WTC11 (cell line): ENCODE measurements around the gene TUB. TPM values are rescaled to one million over a fixed set of nuclear protein-coding genes. Genes with fewer than 3 reads are reported as not detected.

Source experiments
- ATAC-seq: fragments of 200-7000 bp; cut with Tn5 transposase; 2 replicates; pipeline ENCODE4 v1.10.0; 2021; ENCODE audit warnings: mild to moderate bottlenecking, moderate library complexity
- CTCF ChIA-PET: fragments of 300-600 bp; sonication (Branson Sonifier 250); formaldehyde crosslinking; loops from one replicate; lab custom pipeline; 2021; ENCODE audit warnings: antibody characterized with exemption; lab: Charles Lee
- POLR2A ChIA-PET: fragments of 350-600 bp; sonication (Branson Sonifier 250); formaldehyde crosslinking; loops from one replicate; lab custom pipeline; 2021; ENCODE audit warnings: antibody characterized with exemption; lab: Charles Lee
- DNase-seq: peaks from one replicate; pipeline ENCODE4 v3.0.0; 2021; ENCODE audit warnings: low spot score
- H3K27ac Mint-ChIP-seq: 2 replicates; pipeline ENCODE4 v1.8.0; 2021; ENCODE audit warnings: mixed read lengths
- H3K27me3 Mint-ChIP-seq: 2 replicates; pipeline ENCODE4 v1.8.0; 2021; ENCODE audit warnings: low read depth, mild to moderate bottlenecking, moderate library complexity, mixed read lengths
- H3K36me3 Mint-ChIP-seq: 2 replicates; pipeline ENCODE4 v1.8.0; 2021; ENCODE audit warnings: mixed read lengths
- H3K4me1 Mint-ChIP-seq: 2 replicates; pipeline ENCODE4 v1.8.0; 2022; ENCODE audit warnings: mixed read lengths
- H3K4me3 Mint-ChIP-seq: 2 replicates; pipeline ENCODE4 v1.8.0; 2021; ENCODE audit warnings: mild to moderate bottlenecking, moderate library complexity, mixed read lengths
- H3K9me3 Mint-ChIP-seq: 2 replicates; pipeline ENCODE4 v1.8.0; 2021; ENCODE audit warnings: mixed read lengths
- ATF1 ChIP-seq: sonication (generic); formaldehyde crosslinking; IDR thresholded peaks from 2 replicates; pipeline ENCODE4 v1.8.1; 2023; ENCODE audit warnings: mild to moderate bottlenecking, moderate library complexity, missing genetic modification reagents
- CBFB ChIP-seq: sonication (generic); formaldehyde crosslinking; IDR thresholded peaks from 2 replicates; pipeline ENCODE4 v1.8.1; 2022; ENCODE audit warnings: mild to moderate bottlenecking, low read depth, missing genetic modification reagents
- ETV6 ChIP-seq: sonication (generic); formaldehyde crosslinking; IDR thresholded peaks from 2 replicates; pipeline ENCODE4 v1.8.1; 2022; ENCODE audit warnings: mild to moderate bottlenecking, missing genetic modification reagents
- FOXK1 ChIP-seq: sonication (generic); formaldehyde crosslinking; IDR thresholded peaks from 2 replicates; pipeline ENCODE4 v1.8.0; 2022; ENCODE audit warnings: mild to moderate bottlenecking, moderate library complexity, missing genetic modification reagents
- GTF2I ChIP-seq: fragments of 250-450 bp; sonication (Bioruptor Pico); conservative IDR thresholded peaks from 2 replicates; pipeline ENCODE4 v1.4.0; 2021; ENCODE audit warnings: mild to moderate bottlenecking
- MXD4 ChIP-seq: fragments of 250-450 bp; sonication (Bioruptor Pico); IDR thresholded peaks from 2 replicates; pipeline ENCODE4 v1.8.0; 2021; ENCODE audit warnings: mild to moderate bottlenecking, moderate library complexity, borderline replicate concordance
- NFATC4 ChIP-seq: fragments of 250-450 bp; sonication (Bioruptor Pico); IDR thresholded peaks from 2 replicates; pipeline ENCODE4 v1.9.0; 2021; ENCODE audit warnings: mild to moderate bottlenecking
- NR2C2 ChIP-seq: sonication (generic); formaldehyde crosslinking; IDR thresholded peaks from 2 replicates; pipeline ENCODE4 v1.8.0; 2022; ENCODE audit warnings: mild to moderate bottlenecking, missing genetic modification reagents
- TEAD4 ChIP-seq: sonication (generic); formaldehyde crosslinking; IDR thresholded peaks from 2 replicates; pipeline ENCODE4 v1.8.0; 2022; ENCODE audit warnings: mild to moderate bottlenecking, missing genetic modification reagents
- ZNF671 ChIP-seq: fragments of 250-450 bp; sonication (Bioruptor Pico); IDR thresholded peaks from 2 replicates; pipeline ENCODE4 v1.8.0; 2021; ENCODE audit warnings: mild to moderate bottlenecking
- total RNA-seq: library from RNA; stranded (reverse); gene quantifications from 3 replicates; pipeline ENCODE4 v1.2.3, GENCODE V29; 2021
- TF ChIP-seq, protein P1 (sequence below): sonication (generic); formaldehyde crosslinking; IDR thresholded peaks from 2 replicates; pipeline ENCODE4 v1.8.1; 2023; ENCODE audit warnings: mild to moderate bottlenecking, missing genetic modification reagents, moderate library complexity
- TF ChIP-seq, protein P2 (sequence below): fragments of 200-600 bp; IDR thresholded peaks from 2 replicates; pipeline ENCODE4 v1.8.0; 2022; ENCODE audit warnings: antibody characterized with exemption
- TF ChIP-seq, protein P3 (sequence below): sonication (generic); formaldehyde crosslinking; IDR thresholded peaks from 2 replicates; pipeline ENCODE4 v1.8.1; 2022; ENCODE audit warnings: low read depth, missing genetic modification reagents, borderline replicate concordance

TUB gene
- total RNA-seq, 1 experiment from 2014 or later: 32.1 TPM

DNA sequence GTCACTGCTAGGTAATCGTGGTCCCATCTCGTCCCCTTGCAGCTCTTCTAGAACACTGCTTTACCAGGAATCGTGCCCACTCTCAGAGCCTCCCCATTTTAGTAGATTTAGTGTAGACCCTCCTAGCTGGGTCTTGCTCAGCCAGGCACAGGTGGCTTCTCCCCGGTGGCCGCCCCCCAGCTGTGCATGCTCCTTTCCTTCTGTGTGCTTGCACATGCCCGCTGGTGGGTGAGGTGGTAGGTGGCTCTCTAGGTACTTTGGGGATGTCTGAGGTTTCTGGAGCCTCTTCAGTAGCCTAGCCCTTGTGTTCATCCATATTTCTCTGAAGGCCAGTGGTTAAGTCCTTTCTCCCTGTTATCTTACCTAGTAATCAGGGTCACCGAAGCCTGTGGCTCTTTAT lies 5.6 kb downstream of the TUB start:
- Mint-ChIP-seq H3K4me1 (peaks cover 58% of the 10 kb centered on the region), H3K4me3 (no peak overlapping the region), H3K36me3 (no peaks in the 10 kb centered on the region; the same call in 1 of the 2 replicates)
- POLR2A ChIA-PET: interaction anchor here (0.6 kb wide), 1 partner anchor 192 kb away, joined by 3 read pairs; no protein-coding TSS in a partner anchor
- CTCF ChIA-PET: interaction anchor here (0.8 to 10.3 kb wide), 11 partner anchors 14 to 99 kb away, joined by 3 to 278 read pairs (median 16); partner anchors contain the start of gene EIF3F
- no peak for DNase-seq
- no peak for TF ChIP-seq NFATC4
- TF ChIP-seq NR2C2 (CRISPR knock-in tag): no peak
- no peak for TF ChIP-seq TEAD4 (CRISPR knock-in tag)
- TF ChIP-seq, protein P1, sequence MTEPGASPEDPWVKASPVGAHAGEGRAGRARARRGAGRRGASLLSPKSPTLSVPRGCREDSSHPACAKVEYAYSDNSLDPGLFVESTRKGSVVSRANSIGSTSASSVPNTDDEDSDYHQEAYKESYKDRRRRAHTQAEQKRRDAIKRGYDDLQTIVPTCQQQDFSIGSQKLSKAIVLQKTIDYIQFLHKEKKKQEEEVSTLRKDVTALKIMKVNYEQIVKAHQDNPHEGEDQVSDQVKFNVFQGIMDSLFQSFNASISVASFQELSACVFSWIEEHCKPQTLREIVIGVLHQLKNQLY (CRISPR knock-in tag): no peak
- TF ChIP-seq MXD4 (CRISPR knock-in tag): no peak
- TF ChIP-seq ATF1: no peak
- TF ChIP-seq, all 79 proteins: peak for 0
- Mint-ChIP-seq H3K9me3 (no peaks in the 10 kb centered on the region), H3K27ac (no peak overlapping the region), H3K27me3 (peaks cover 9% of the 10 kb centered on the region)
- no peak for ATAC-seq

DNA sequence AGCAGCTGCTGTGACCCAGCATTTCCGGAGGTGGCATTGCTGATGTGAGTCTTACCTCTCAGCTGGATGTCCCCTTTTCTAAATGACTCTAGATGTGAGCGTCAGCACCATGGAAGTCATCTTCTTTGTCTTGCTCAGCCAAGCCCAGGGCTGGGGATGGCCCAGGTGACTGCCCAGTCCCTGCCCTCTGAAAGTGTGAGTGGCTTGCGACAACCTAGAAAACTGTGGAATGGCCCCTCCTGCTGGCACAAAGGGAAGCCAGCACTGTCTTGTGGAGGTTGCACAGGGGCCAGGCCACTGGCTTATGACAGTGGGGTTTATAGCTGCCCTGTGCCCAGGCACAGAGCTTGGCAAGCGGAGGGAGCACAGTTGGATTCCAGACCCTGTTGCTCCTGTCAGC lies 6.2 kb downstream of the TUB start:
- Mint-ChIP-seq H3K4me3 (no peak overlapping the region), H3K36me3 (peaks cover 5% of the 10 kb centered on the region), H3K27ac (no peak overlapping the region), H3K9me3 (no peaks in the 10 kb centered on the region), H3K4me1 (peaks cover 52% of the 10 kb centered on the region), H3K27me3 (peaks cover 3% of the 10 kb centered on the region; the same call in 1 of the 2 replicates)
- ATAC-seq (peak; percentile 29), DNase-seq (peak; percentile 59)
- POLR2A ChIA-PET: interaction anchor here (1.3 kb wide), 1 partner anchor 69 kb away, joined by 4 read pairs; no protein-coding TSS in a partner anchor
- CTCF ChIA-PET: interaction anchor here (0.5 to 10.3 kb wide), 14 partner anchors 12 to 154 kb away, joined by 3 to 278 read pairs (median 5); partner anchors contain the start of gene EIF3F
- TF ChIP-seq CBFB (CRISPR knock-in tag) (no peak), ETV6 (CRISPR knock-in tag) (no peak), NR2C2 (CRISPR knock-in tag) (no peak)
- TF ChIP-seq, protein P2, sequence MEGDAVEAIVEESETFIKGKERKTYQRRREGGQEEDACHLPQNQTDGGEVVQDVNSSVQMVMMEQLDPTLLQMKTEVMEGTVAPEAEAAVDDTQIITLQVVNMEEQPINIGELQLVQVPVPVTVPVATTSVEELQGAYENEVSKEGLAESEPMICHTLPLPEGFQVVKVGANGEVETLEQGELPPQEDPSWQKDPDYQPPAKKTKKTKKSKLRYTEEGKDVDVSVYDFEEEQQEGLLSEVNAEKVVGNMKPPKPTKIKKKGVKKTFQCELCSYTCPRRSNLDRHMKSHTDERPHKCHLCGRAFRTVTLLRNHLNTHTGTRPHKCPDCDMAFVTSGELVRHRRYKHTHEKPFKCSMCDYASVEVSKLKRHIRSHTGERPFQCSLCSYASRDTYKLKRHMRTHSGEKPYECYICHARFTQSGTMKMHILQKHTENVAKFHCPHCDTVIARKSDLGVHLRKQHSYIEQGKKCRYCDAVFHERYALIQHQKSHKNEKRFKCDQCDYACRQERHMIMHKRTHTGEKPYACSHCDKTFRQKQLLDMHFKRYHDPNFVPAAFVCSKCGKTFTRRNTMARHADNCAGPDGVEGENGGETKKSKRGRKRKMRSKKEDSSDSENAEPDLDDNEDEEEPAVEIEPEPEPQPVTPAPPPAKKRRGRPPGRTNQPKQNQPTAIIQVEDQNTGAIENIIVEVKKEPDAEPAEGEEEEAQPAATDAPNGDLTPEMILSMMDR: 0 out of 2 replicates have a peak, but pooled peaks have one; percentile 14
- TF ChIP-seq, all 79 proteins: peak for 1

DNA sequence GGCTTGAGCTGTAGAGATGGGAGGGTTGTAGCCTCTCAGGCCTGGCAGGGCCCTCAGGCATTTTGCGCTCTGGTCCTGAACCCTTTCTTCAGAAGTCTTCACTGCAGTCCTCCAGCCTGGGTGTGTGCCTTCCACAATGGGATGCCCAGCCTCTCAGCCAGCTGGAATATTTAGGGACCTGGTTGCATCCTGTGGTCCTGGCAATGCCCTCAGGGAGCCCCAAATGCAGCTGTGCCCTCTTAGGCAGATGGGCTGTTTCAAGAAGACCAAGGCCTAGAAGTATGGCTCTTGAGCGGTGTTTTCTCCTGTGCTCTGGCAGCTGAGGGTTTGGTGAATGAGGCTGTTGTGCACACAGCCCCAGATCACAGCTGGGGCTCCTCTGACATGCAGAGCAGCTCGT lies 6.7 kb downstream of the TUB start:
- ChIA-PET CTCF (interaction anchor here (0.5 to 10.3 kb wide), 15 partner anchors 13 to 154 kb away, joined by 3 to 278 read pairs (median 5); partner anchors contain the start of gene EIF3F), POLR2A (interaction anchor here (1.3 kb wide), 1 partner anchor 70 kb away, joined by 4 read pairs; no protein-coding TSS in a partner anchor)
- ATAC-seq: no peak
- DNase-seq: no peak
- peaks cover 47% of the 10 kb centered on the region for H3K4me1 Mint-ChIP-seq
- peaks cover 8% of the 10 kb centered on the region for H3K36me3 Mint-ChIP-seq
- no peaks in the 10 kb centered on the region for H3K27me3 Mint-ChIP-seq
- H3K4me3 Mint-ChIP-seq: no peak overlapping the region
- no peaks in the 10 kb centered on the region for H3K9me3 Mint-ChIP-seq
- TF ChIP-seq GTF2I (CRISPR knock-in tag) (no peak), NFATC4 (no peak), ZNF671 (CRISPR knock-in tag) (no peak), ETV6 (CRISPR knock-in tag) (no peak), FOXK1 (CRISPR knock-in tag) (no peak)
- TF ChIP-seq, protein P3, sequence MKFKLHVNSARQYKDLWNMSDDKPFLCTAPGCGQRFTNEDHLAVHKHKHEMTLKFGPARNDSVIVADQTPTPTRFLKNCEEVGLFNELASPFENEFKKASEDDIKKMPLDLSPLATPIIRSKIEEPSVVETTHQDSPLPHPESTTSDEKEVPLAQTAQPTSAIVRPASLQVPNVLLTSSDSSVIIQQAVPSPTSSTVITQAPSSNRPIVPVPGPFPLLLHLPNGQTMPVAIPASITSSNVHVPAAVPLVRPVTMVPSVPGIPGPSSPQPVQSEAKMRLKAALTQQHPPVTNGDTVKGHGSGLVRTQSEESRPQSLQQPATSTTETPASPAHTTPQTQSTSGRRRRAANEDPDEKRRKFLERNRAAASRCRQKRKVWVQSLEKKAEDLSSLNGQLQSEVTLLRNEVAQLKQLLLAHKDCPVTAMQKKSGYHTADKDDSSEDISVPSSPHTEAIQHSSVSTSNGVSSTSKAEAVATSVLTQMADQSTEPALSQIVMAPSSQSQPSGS: no peak
- TF ChIP-seq, protein P2: no peak
- H3K27ac Mint-ChIP-seq: no peak overlapping the region
